Activated CD4-positive, alpha-beta T cell treated with anti-CD3 and anti-CD28 coated beads, Interleukin-2, amount 50 U/mL, for 1 hour (primary cell): ENCODE measurements around the gene ZNF865.

Source experiments
- DNase-seq: peaks from one replicate; pipeline ENCODE4 v3.0.0-alpha.2; 2020

ZNF865 gene

GRCh38 chr19:55663846-55664536 lies 58.5 kb downstream of the ZNF865 start:
- DNase-seq, result no peak

GRCh38 chr19:55666343-55667005 lies 61.0 kb downstream of the ZNF865 start:
- DNase-seq, result no peak
